Activated T-helper 2 cell treated with anti-CD3 and anti-CD28 coated beads, Interferon-gamma antibody, Interleukin-2, Interleukin-4, amounts not matched to agents 10 μg/mL and 5 μg/mL and 100 μg/mL, durations not matched to agents 14 hours and 24 hours and 36 hours (primary cell): Measurements from ENCODE around the gene PODNL1. TPM values are rescaled to one million over a fixed set of nuclear protein-coding genes. Genes with fewer than 3 reads are reported as not detected.
"Not testable (repeated sequence)": the region's sequence is repeated elsewhere in the genome, so short reads cannot be mapped to it uniquely, and the experiment has no call there.

Experiments
- DNase-seq: peaks from one replicate; pipeline ENCODE4 v3.0.0; 2021; ENCODE audit warnings: low spot score
- H3K27ac Mint-ChIP-seq: one replicate; pipeline ENCODE4 v1.8.0; 2021; ENCODE audit warnings: mixed read lengths
- H3K27me3 Mint-ChIP-seq: one replicate; pipeline ENCODE4 v1.8.0; 2021; ENCODE audit warnings: low read depth, mixed read lengths
- H3K36me3 Mint-ChIP-seq: one replicate; pipeline ENCODE4 v1.8.0; 2021; ENCODE audit warnings: low read depth, mixed read lengths
- H3K4me1 Mint-ChIP-seq: one replicate; pipeline ENCODE4 v1.8.0; 2021; ENCODE audit warnings: low read depth, mixed read lengths
- H3K4me3 Mint-ChIP-seq: one replicate; pipeline ENCODE4 v1.8.0; 2021; ENCODE audit warnings: low read depth, mild to moderate bottlenecking, moderate library complexity, mixed read lengths
- H3K9me3 Mint-ChIP-seq: one replicate; pipeline ENCODE4 v1.8.0; 2021; ENCODE audit warnings: mixed read lengths
- intact Hi-C: fragments of 100-400 bp; cut with micrococcal nuclease; formaldehyde crosslinking; loops from one replicate; pipeline ENCODE4 v1.15.1; 2023
- total RNA-seq: library from RNA; stranded (reverse); gene quantifications from 2 replicates; pipeline ENCODE4 v1.2.3, GENCODE V29; 2022

The PODNL1 gene
- total RNA-seq, 1 donor from 2014 or later = 0.41 TPM

GRCh38 chr19:13968383-13968935, 30.2 kb upstream of the PODNL1 start:
- Mint-ChIP-seq H3K4me1 (no peaks in the 10 kb centered on the region), H3K4me3 (no peak overlapping the region), H3K36me3 (peaks cover 15% of the 10 kb centered on the region), H3K27me3 (no peaks in the 10 kb centered on the region), H3K9me3 (no peaks in the 10 kb centered on the region), H3K27ac (no peak overlapping the region)
- intact Hi-C loops = no loop called here
- no peak for DNase-seq

- H3K27ac Mint-ChIP-seq, H3K4me1 Mint-ChIP-seq, H3K4me3 Mint-ChIP-seq, H3K9me3 Mint-ChIP-seq, DNase-seq, intact Hi-C loops, H3K27me3 Mint-ChIP-seq: not testable (repeated sequence)
- H3K36me3 Mint-ChIP-seq = peaks cover 15% of the 10 kb centered on the region
Measured at GRCh38 chr19:13967206-13967605, 29.0 kb upstream of the PODNL1 start.

GRCh38 chr19:13966684-13967128, 28.5 kb upstream of the PODNL1 start:
- H3K27me3 Mint-ChIP-seq = no peaks in the 10 kb centered on the region
- intact Hi-C loops = no loop called here
- H3K4me3 Mint-ChIP-seq = no peak overlapping the region
- no peaks in the 10 kb centered on the region for H3K9me3 Mint-ChIP-seq
- H3K36me3 Mint-ChIP-seq = peaks cover 16% of the 10 kb centered on the region
- DNase-seq = no peak
- no peaks in the 10 kb centered on the region for H3K4me1 Mint-ChIP-seq
- H3K27ac Mint-ChIP-seq = no peak overlapping the region

GRCh38 chr19:13965926-13966683, 27.9 kb upstream of the PODNL1 start:
- Mint-ChIP-seq H3K27me3 (no peaks in the 10 kb centered on the region), H3K4me3 (no peak overlapping the region), H3K36me3 (peaks cover 21% of the 10 kb centered on the region), H3K9me3 (no peaks in the 10 kb centered on the region), H3K4me1 (no peaks in the 10 kb centered on the region), H3K27ac (no peak overlapping the region)
- intact Hi-C loops = no loop called here
- no peak for DNase-seq

GRCh38 chr19:13965377-13965896, 27.2 kb upstream of the PODNL1 start:
- intact Hi-C loops = no loop called here
- Mint-ChIP-seq H3K9me3 (no peaks in the 10 kb centered on the region), H3K36me3 (peaks cover 25% of the 10 kb centered on the region)

GRCh38 chr19:13964776-13965175, 26.6 kb upstream of the PODNL1 start:
- Mint-ChIP-seq H3K36me3 (peaks cover 32% of the 10 kb centered on the region), H3K27me3 (no peaks in the 10 kb centered on the region), H3K9me3 (no peaks in the 10 kb centered on the region), H3K4me3 (no peak overlapping the region), H3K4me1 (no peaks in the 10 kb centered on the region), H3K27ac (peak overlapping the region; percentile 55)
- intact Hi-C loops = no loop called here
- DNase-seq = no peak

More at GRCh38 chr19:13965377-13965896, 27.2 kb upstream of the PODNL1 start:
- Mint-ChIP-seq H3K4me3 (no peak overlapping the region), H3K27me3 (no peaks in the 10 kb centered on the region), H3K4me1 (no peaks in the 10 kb centered on the region), H3K27ac (no peak overlapping the region)
- DNase-seq = no peak

- no peaks in the 10 kb centered on the region for H3K27me3 Mint-ChIP-seq
- peaks cover 27% of the 10 kb centered on the region for H3K36me3 Mint-ChIP-seq
- no peaks in the 10 kb centered on the region for H3K4me1 Mint-ChIP-seq
- H3K9me3 Mint-ChIP-seq = no peaks in the 10 kb centered on the region
- H3K27ac Mint-ChIP-seq = no peak overlapping the region
- no peak overlapping the region for H3K4me3 Mint-ChIP-seq
- intact Hi-C loops = no loop called here
- no peak for DNase-seq
Measured at GRCh38 chr19:13963603-13964105, 25.4 kb upstream of the PODNL1 start.

GRCh38 chr19:13962699-13963602, 24.7 kb upstream of the PODNL1 start:
- H3K9me3 Mint-ChIP-seq = no peaks in the 10 kb centered on the region
- intact Hi-C loops = no loop called here
- H3K4me1 Mint-ChIP-seq = no peaks in the 10 kb centered on the region
- no peaks in the 10 kb centered on the region for H3K27me3 Mint-ChIP-seq
- no peak for DNase-seq
- no peak overlapping the region for H3K27ac Mint-ChIP-seq
- peaks cover 32% of the 10 kb centered on the region for H3K36me3 Mint-ChIP-seq
- no peak overlapping the region for H3K4me3 Mint-ChIP-seq

GRCh38 chr19:13961826-13962698, 23.8 kb upstream of the PODNL1 start:
- Mint-ChIP-seq H3K9me3 (no peaks in the 10 kb centered on the region), H3K4me3 (no peak overlapping the region), H3K27me3 (no peaks in the 10 kb centered on the region), H3K36me3 (peaks cover 33% of the 10 kb centered on the region), H3K4me1 (no peaks in the 10 kb centered on the region), H3K27ac (no peak overlapping the region)
- intact Hi-C loops = no loop called here
- no peak for DNase-seq

GRCh38 chr19:13960863-13961784, 22.9 kb upstream of the PODNL1 start:
- H3K27ac Mint-ChIP-seq = no peak overlapping the region
- H3K4me1 Mint-ChIP-seq = no peaks in the 10 kb centered on the region
- no peak for DNase-seq
- intact Hi-C loops = no loop called here
- H3K9me3 Mint-ChIP-seq = no peaks in the 10 kb centered on the region
- H3K36me3 Mint-ChIP-seq = peaks cover 39% of the 10 kb centered on the region
- no peak overlapping the region for H3K4me3 Mint-ChIP-seq
- H3K27me3 Mint-ChIP-seq = no peaks in the 10 kb centered on the region
